Suppressor macrophage treated with lipopolysaccharide for 1 hour (primary cell): ENCODE measurements around the gene ARFGAP3.
"Not testable (repeated sequence)": the region's sequence is repeated elsewhere in the genome, so short reads cannot be mapped to it uniquely, and the experiment has no call there.

Experiments
- DNase-seq, 3 donors: peaks; one replicate each; pipeline ENCODE4 v3.0.0-alpha.2; 2020 to 2022

Gene ARFGAP3

GRCh38 chr22:42760806-42761565, 96.1 kb downstream of the ARFGAP3 start:
- peak in 1 of 3 donors; percentile 16 for DNase-seq

GRCh38 chr22:42758931-42759629, 98.0 kb downstream of the ARFGAP3 start:
- DNase-seq: peak in 2 of 3 donors; percentile 18 to 72

DNA sequence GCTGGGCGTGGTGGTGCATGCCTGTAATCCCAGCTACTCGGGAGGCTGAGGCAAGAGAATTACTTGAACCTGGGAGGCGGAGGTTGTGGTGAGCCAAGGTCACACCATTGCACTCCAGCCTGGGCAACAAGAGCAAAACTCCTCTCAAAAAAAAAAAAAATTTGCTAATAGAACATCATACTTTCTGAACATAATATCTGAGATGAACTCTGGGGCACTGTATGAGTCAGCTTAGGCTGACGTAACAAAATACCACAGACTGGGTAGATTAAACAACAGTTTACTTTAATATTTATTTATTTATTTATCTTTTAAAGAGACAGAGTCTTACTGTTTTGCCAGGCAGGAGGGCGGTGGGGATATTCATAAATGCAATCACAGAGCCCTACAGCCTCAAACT, 101.5 kb downstream of the ARFGAP3 start:
- DNase-seq: peak; percentile 57 to 86 (median 60)

DNA sequence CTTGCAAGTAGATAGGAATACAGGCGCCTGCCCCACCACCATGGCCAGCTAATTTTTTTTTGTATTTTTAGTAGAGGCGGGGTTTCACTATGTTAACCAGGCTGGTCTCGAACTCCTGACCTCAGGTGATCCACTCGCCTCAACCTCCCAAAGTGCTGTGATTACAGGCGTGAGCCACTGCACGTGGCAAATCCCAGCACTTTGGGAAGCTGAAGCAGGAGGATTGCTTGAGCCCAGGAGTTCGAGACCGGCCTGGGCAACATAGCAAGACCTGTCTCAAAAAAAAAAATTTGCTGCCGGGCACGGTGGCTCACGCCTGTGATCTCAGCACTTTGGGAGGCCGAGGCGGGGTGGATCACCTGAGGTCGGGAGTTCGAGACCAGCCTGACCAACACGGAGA, 102.0 kb downstream of the ARFGAP3 start:
- DNase-seq: not testable (repeated sequence)

DNA sequence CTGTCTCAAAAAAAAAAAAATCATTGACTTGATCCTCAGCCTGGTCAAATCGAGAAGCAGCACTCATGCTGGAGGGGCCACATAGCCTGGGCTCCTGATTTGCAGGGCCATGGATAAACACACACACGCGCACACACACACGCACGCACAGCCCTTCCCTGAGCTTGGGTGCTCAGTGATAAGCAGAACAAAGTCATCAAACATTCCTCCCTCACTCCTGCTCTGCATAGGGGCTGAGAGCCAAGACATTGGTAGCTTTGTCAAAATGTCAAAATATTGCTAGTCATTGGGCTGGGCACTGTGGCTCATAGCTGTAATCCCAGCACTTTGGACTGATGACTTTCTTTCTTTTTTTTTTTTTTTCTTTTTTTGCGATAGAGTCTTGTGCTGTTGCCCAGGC, 102.4 kb downstream of the ARFGAP3 start:
- peak in 1 of 3 donors; percentile 20 for DNase-seq

DNA sequence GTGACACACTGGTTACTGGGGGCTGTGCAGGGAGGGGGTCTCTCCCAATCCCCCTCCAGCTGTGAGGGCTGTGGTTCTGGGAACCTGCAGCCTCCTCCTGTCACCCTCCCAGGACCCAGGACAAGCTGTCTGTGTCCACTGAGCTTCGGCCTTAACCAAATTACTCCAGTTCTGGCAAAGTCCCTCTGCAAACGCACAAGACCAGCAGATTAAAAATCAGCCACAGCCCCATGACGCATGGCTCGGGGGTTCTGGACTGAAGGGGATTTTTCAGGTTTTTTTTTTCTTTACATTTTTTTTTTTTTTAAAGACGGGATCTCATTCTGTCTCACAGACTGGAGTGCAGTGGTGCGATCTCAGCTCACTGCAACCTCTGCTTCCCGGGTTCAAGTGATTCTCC, 104.2 kb downstream of the ARFGAP3 start:
- DNase-seq: peak; percentile 50 to 62 (median 60)

- peak in 1 of 3 donors; percentile 16 for DNase-seq
These were observed 104.8 kb downstream of the ARFGAP3 start for GRCh38 chr22:42752230-42752746.

- DNase-seq: not testable (repeated sequence)
These were observed 106.7 kb downstream of the ARFGAP3 start for GRCh38 chr22:42750421-42750820.

DNA sequence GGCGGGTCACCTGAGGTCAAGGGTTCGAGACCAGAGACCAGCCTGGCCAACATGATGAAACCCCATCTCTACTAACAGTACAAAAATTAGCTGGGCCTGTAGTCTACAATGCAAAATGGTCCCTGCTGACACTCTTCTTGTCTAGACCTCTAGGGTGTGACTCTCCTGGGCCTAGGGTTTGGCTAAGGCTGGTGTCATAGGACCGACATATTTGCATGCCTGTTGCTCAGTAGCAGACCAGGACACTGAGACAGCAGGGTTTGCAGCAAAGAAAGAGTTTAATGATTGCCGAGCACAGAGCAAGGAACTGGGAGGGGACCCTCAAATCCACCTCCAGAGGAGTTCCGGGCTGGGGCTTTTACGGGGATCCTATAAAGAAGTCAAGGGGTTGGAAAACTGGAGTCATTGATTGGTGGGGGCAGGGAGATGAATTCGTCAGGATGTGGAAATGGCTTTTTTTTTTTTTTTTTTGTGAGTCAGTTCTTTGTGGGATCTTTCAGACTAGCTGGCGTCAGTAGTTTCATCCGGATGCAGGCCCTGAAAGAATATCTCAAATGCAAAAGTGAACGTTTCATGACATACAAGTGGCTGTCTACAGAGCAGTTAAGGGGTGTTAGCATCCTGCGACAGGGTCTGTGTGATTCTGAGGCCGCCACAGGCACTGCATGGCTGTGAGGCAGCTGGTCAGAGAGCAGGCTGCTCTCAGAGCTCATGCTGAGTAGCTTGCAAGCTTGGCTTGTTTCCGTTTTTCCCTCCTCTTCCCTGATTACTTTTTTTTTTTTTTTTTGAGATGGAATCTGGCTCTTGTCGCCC, 109.2 kb downstream of the ARFGAP3 start:
- peak; percentile 18 to 48 (median 25) for DNase-seq
